ENCODE measurements around the gene ZFP92.

DNA sequence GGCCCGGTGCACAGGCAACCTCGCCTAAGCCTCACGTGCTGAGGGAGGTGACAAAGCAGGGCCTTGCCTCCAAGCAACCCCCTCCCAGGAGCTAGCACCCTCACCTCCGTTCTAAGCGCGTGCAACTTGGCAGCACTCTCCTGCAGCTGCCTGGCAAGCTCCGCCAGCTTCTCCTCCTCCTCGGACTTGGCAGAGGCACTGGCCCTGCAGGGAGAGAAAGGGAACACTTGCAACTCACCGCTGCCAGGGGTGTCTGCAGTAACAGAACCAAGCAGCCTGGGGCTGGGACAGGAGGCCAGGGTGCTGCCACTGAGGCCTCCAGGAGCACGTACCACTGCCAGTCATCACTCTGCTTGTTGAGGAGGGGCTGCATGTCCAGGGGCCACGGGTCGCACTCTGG lies 44.9 kb downstream of the ZFP92 start:
- TF ChIP-seq CTCF (IDR thresholded peaks at IDR 0.05; ENCODE audit: poor library complexity, severe bottlenecking) (no peak), TAF1 (IDR thresholded peaks at IDR 0.05; ENCODE audit: low read depth) (no peak), EZH2 (IDR thresholded peaks at IDR 0.05; ENCODE audit: borderline replicate concordance, insufficient read depth, low read length, poor library complexity, severe bottlenecking) (no peak), POLR2AphosphoS5 (IDR thresholded peaks at IDR 0.05) (no peak), EP300 (conservative IDR thresholded peaks at IDR 0.05; ENCODE audit: poor library complexity, severe bottlenecking) (no peak)
- TF ChIP-seq, protein P1, sequence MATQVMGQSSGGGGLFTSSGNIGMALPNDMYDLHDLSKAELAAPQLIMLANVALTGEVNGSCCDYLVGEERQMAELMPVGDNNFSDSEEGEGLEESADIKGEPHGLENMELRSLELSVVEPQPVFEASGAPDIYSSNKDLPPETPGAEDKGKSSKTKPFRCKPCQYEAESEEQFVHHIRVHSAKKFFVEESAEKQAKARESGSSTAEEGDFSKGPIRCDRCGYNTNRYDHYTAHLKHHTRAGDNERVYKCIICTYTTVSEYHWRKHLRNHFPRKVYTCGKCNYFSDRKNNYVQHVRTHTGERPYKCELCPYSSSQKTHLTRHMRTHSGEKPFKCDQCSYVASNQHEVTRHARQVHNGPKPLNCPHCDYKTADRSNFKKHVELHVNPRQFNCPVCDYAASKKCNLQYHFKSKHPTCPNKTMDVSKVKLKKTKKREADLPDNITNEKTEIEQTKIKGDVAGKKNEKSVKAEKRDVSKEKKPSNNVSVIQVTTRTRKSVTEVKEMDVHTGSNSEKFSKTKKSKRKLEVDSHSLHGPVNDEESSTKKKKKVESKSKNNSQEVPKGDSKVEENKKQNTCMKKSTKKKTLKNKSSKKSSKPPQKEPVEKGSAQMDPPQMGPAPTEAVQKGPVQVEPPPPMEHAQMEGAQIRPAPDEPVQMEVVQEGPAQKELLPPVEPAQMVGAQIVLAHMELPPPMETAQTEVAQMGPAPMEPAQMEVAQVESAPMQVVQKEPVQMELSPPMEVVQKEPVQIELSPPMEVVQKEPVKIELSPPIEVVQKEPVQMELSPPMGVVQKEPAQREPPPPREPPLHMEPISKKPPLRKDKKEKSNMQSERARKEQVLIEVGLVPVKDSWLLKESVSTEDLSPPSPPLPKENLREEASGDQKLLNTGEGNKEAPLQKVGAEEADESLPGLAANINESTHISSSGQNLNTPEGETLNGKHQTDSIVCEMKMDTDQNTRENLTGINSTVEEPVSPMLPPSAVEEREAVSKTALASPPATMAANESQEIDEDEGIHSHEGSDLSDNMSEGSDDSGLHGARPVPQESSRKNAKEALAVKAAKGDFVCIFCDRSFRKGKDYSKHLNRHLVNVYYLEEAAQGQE (IDR thresholded peaks at IDR 0.05; ENCODE audit: borderline replicate concordance): no peak

All from neural cell (in vitro differentiated cells).